HepG2 (cell line): ENCODE results near the gene OARD1. TPM values are rescaled to one million over a fixed set of nuclear protein-coding genes. Genes with fewer than 3 reads are reported as not detected.

Source experiments
- ATAC-seq: fragments of 200-7000 bp; cut with Tn5 transposase; 3 replicates; pipeline ENCODE4 v1.9.1; 2020; ENCODE audit warnings: mild to moderate bottlenecking, moderate library complexity
- BruUV-seq: library from RNA; stranded (reverse); fragments of 400-500 nt; replicated peaks from 2 replicates; lab custom pipeline; 2021; lab: Mats Ljungman, UMichigan
- CTCF ChIA-PET: fragments of 300-600 bp; formaldehyde crosslinking; extraction: SDS; loops from one replicate; lab custom pipeline; 2021; ENCODE audit warnings: low total read pairs, inconsistent platforms, low intra/inter-chr PET ratio; lab: Yijun Ruan, JAX
- POLR2A ChIA-PET: fragments of 350-600 bp; sonication (Branson Sonifier 250); formaldehyde crosslinking; loops from one replicate; lab custom pipeline; 2020; ENCODE audit warnings: antibody characterized with exemption, inconsistent platforms; lab: Yijun Ruan, JAX
- DNase-seq: peaks from one replicate; pipeline ENCODE4 v3.0.0-alpha.2; 2015; ENCODE audit warnings: low spot score
- FAIRE-seq: peaks from 3 replicates; lab custom pipeline; 2011; peaks lifted over from hg19 to GRCh38; lab: Jason Lieb, UNC
- H2AFZ ChIP-seq: one replicate; pipeline ENCODE4 v1.6.1; 2011; ENCODE audit warnings: low read length, inconsistent platforms
- H3K27ac ChIP-seq: fragments of 300-600 bp; 3 replicates; pipeline ENCODE4 v1.8.0; 2011; ENCODE audit warnings: mixed run types, mild to moderate bottlenecking, mixed read lengths, low read length, inconsistent platforms; ENCODE audit not compliant: insufficient read depth; ENCODE audit errors: extremely low read length
- H3K27me3 ChIP-seq, 2 experiments: fragments of 200-600 bp in 1 of 2; 2 replicates in 1 of 2; 3 replicates in 1 of 2; pipeline versions ENCODE4 v1.6.0 to v1.8.0; 2011; ENCODE audit warnings: low read length in 2 of 2, mild to moderate bottlenecking in 2 of 2, moderate library complexity in 2 of 2, inconsistent platforms in 1 of 2; ENCODE audit not compliant: insufficient read depth in 2 of 2, control insufficient read depth in 1 of 2
- H3K36me3 ChIP-seq, 2 experiments: fragments of 200-600 bp in 1 of 2; replicated peaks in 1 of 2; 2 replicates in 1 of 2; 3 replicates in 1 of 2; pipeline versions ENCODE4 v1.5.1 to v1.8.0; 2011; ENCODE audit warnings: low read length in 2 of 2, inconsistent platforms in 1 of 2; ENCODE audit not compliant: insufficient read depth in 2 of 2, control insufficient read depth in 1 of 2
- H3K4me1 ChIP-seq: 2 replicates; pipeline ENCODE4 v1.5.1; 2012; ENCODE audit warnings: low read length, inconsistent platforms; ENCODE audit not compliant: insufficient read depth
- H3K4me2 ChIP-seq: 2 replicates; pipeline ENCODE4 v1.6.0; 2011; ENCODE audit warnings: low read depth, low read length, inconsistent platforms
- H3K4me3 ChIP-seq, 3 experiments: fragments of 200-600 bp in 1 of 3; sonication (generic), shearing (Covaris generic) in 1 of 3; replicated peaks in 1 of 3; 2 replicates each; pipeline ENCODE4 v1.5.1; 2011 to 2016; ENCODE audit warnings: low read length in 3 of 3, inconsistent platforms in 2 of 3, low read depth in 2 of 3, mild to moderate bottlenecking in 2 of 3, control low read depth in 1 of 3, mixed read lengths in 1 of 3; ENCODE audit not compliant: insufficient read depth in 1 of 3
- H3K79me2 ChIP-seq: one replicate; pipeline ENCODE4 v1.6.1; 2011; ENCODE audit warnings: low read length, inconsistent platforms; ENCODE audit not compliant: insufficient read depth
- H3K9ac ChIP-seq: 2 replicates; pipeline ENCODE4 v1.6.0; 2011; ENCODE audit warnings: mild to moderate bottlenecking, low read depth, low read length, inconsistent platforms; ENCODE audit not compliant: insufficient read depth
- H3K9me3 ChIP-seq: 2 replicates; pipeline ENCODE4 v1.5.1; 2012; ENCODE audit warnings: mild to moderate bottlenecking, low read length
- H4K20me1 ChIP-seq: 2 replicates; pipeline ENCODE4 v1.6.0; 2011; ENCODE audit warnings: inconsistent platforms, mild to moderate bottlenecking, low read length, moderate library complexity; ENCODE audit not compliant: insufficient read depth
- FOSL2 ChIP-seq: sonication (generic); formaldehyde crosslinking; IDR thresholded peaks from 2 replicates; pipeline ENCODE4 v1.4.0; 2020; ENCODE audit warnings: missing genetic modification reagents
- FOXA1 ChIP-seq, 2 experiments: fragments of 450-650 bp in 1 of 2; sonication (generic) in 1 of 2; formaldehyde crosslinking in 1 of 2; IDR thresholded peaks; 2 replicates each; pipeline versions ENCODE4 v1.4.0 to v1.6.1; 2016 to 2020; ENCODE audit warnings: missing genetic modification reagents in 1 of 2
- HIVEP1 ChIP-seq: sonication (generic); formaldehyde crosslinking; IDR thresholded peaks from 2 replicates; pipeline ENCODE4 v1.4.0; 2020; ENCODE audit warnings: mild to moderate bottlenecking, missing genetic modification reagents
- HNF4A ChIP-seq: sonication (generic); formaldehyde crosslinking; IDR thresholded peaks from 2 replicates; pipeline ENCODE4 v1.4.0; 2020; ENCODE audit warnings: missing genetic modification reagents
- MAFK ChIP-seq, 2 experiments: IDR thresholded peaks in 1 of 2; conservative IDR thresholded peaks in 1 of 2; 2 replicates each; pipeline ENCODE4 v1.6.1; 2011; ENCODE audit warnings: improper control_type of control experiment in 2 of 2, low read length in 2 of 2
- POLR2G ChIP-seq: fragments of 200-400 bp; formaldehyde crosslinking; IDR thresholded peaks from 2 replicates; pipeline ENCODE4 v1.6.1; 2018; ENCODE audit warnings: mild to moderate bottlenecking, low read depth, low read length, moderate library complexity
- RCOR2 ChIP-seq: IDR thresholded peaks from 2 replicates; pipeline ENCODE4 v1.6.1; 2016; ENCODE audit warnings: missing biosample characterization, missing genetic modification reagents
- RFXANK ChIP-seq: IDR thresholded peaks from 2 replicates; pipeline ENCODE4 v1.6.1; 2016
- TEAD2 ChIP-seq: sonication (generic); formaldehyde crosslinking; IDR thresholded peaks from 2 replicates; pipeline ENCODE4 v1.9.0; 2021; ENCODE audit warnings: missing genetic modification reagents
- ZBTB1 ChIP-seq: sonication (generic); formaldehyde crosslinking; IDR thresholded peaks from 2 replicates; pipeline ENCODE4 v1.4.0; 2020; ENCODE audit warnings: missing genetic modification reagents, borderline replicate concordance
- ZFP90 ChIP-seq: sonication (generic); formaldehyde crosslinking; IDR thresholded peaks from 2 replicates; pipeline ENCODE4 v1.8.0; 2022; ENCODE audit warnings: missing genetic modification reagents, mild to moderate bottlenecking, inconsistent platforms, borderline replicate concordance
- ZNF501 ChIP-seq: sonication (generic); formaldehyde crosslinking; IDR thresholded peaks from 2 replicates; pipeline ENCODE4 v1.5.1; 2020; ENCODE audit warnings: mild to moderate bottlenecking, moderate library complexity, missing genetic modification reagents
- WGBS: methylation state at CpG from one replicate; pipeline ENCODE4 v1.1.6; 2017; ENCODE audit warnings: low lambda C conversion rate; 5-methylcytosine and 5-hydroxymethylcytosine counted together
- in situ Hi-C: cut with HindIII; loops from 2 replicates; pipeline ENCODE4 v1.10.0; 2017; ENCODE audit warnings: low pct_unique_long_range_greater_than_20kb; ENCODE audit not compliant: extremely low pct_ligation_motif_present
- intact Hi-C: fragments of 100-400 bp; cut with micrococcal nuclease; formaldehyde crosslinking; loops from one replicate; pipeline ENCODE4 v1.10.0; 2022; ENCODE audit not compliant: unreplicated experiment
- polyA plus RNA-seq, 8 experiments: library from polyadenylated mRNA; depleted of rRNA in 3 of 8; stranded (reverse) in 7 of 8; unstranded in 1 of 8; fragments of >200 nt; fragmentation: Illumina TruSeq in 4 of 8; extraction: Trizol in 4 of 8; gene quantifications; 2 replicates each; pipeline versions ENCODE4 v1.2.1 to v1.2.3, GENCODE V29; 2011 to 2016; ENCODE audit warnings: low read depth in 4 of 8, missing spikeins in 1 of 8, mixed read lengths in 1 of 8; ENCODE audit not compliant: insufficient read depth in 1 of 8
- total RNA-seq, 5 experiments: library from RNA; depleted of rRNA; stranded (reverse); fragments of >200 nt; fragmentation: Illumina TruSeq; extraction: Trizol; gene quantifications; 2 replicates each; pipeline ENCODE4 v1.2.3, GENCODE V29; 2016; ENCODE audit warnings: low read depth in 1 of 5
- TF ChIP-seq, protein P1 (sequence below): sonication (generic); formaldehyde crosslinking; IDR thresholded peaks from 2 replicates; pipeline ENCODE4 v1.8.0; 2022; ENCODE audit warnings: mild to moderate bottlenecking, missing genetic modification reagents, moderate library complexity
- TF ChIP-seq, protein P2 (sequence below): sonication (generic); formaldehyde crosslinking; IDR thresholded peaks from 2 replicates; pipeline ENCODE4 v1.4.0; 2020; ENCODE audit warnings: missing genetic modification reagents
- TF ChIP-seq, protein P3 (sequence below): sonication (generic); formaldehyde crosslinking; conservative IDR thresholded peaks from 2 replicates; pipeline ENCODE4 v1.5.0; 2020; ENCODE audit warnings: missing genetic modification reagents
- TF ChIP-seq, protein P4 (sequence below), 2 experiments: IDR thresholded peaks; 2 replicates each; pipeline ENCODE4 v1.6.1; 2011 to 2012; ENCODE audit warnings: low read length in 2 of 2, borderline replicate concordance in 1 of 2, low read depth in 1 of 2, mild to moderate bottlenecking in 1 of 2, moderate library complexity in 1 of 2

OARD1 gene
- total and polyA plus RNA-seq, 2 of the 13 experiments (the other 11 are each of a cell fraction or from before 2014, with no cell fraction given): 18.4 to 49.0 TPM

DNA sequence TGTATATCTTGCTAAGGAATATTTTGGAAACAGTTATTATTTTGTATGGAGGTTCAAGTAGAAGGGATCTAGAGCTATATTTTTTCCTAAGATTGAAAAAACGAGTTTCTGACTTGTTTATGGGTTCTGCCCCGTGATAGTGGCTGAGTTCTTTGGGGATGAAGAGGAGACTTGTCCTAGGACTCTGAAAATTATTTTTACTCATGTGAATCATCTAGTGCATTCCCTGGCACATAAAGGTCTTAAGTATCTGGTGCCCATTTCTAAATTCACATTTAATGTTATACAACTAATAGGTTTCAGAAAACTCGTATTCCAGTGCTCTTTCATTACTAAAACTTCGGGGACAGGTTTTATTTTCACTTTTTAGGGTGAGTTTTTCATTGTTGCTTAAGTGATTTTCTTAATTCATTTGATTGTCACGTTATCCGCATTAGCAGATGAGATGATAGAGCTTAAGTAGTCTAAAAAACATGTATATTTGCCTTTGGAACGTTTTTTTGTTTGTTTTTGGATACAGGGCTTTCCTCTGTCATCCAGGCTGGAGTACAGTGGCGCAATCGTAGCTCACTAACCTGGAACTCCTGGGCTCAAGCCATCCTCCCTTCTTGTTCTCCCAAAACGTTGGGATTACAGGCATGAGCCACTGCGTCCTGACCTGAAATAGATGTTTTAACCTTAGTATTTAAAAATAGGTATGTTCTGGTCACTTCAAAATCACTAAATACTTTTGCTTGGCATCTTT lies 2.7 kb upstream of the OARD1 start:
- H3K9ac ChIP-seq: peak overlapping the region; percentile 99
- DNase-seq (peak; percentile 60), ATAC-seq (no peak), FAIRE-seq (no peak)
- H3K27ac ChIP-seq: peak overlapping the region; percentile 97
- peak overlapping the region; percentile 93 for H3K4me2 ChIP-seq
- 8% methylated on average over 11 of the region's 11 CpGs for WGBS
- H3K79me2 ChIP-seq: peaks cover 69% of the 10 kb centered on the region
- BruUV-seq: no TSS peak
- intact Hi-C loops: no loop called here
- H4K20me1 ChIP-seq: peaks cover 17% of the 10 kb centered on the region
- H3K9me3 ChIP-seq: no peaks in the 10 kb centered on the region
- H2AFZ ChIP-seq: no peak overlapping the region
- peaks cover 6 to 12% of the 10 kb centered on the region in 2 experiments for H3K36me3 ChIP-seq
- ChIA-PET POLR2A (interaction anchor here (1.2 to 1.7 kb wide), 3 partner anchors 11 to 163 kb away, joined by 3 to 7 read pairs (median 7); no protein-coding TSS in a partner anchor), CTCF (no interaction called here)
- peaks cover 43% of the 10 kb centered on the region for H3K4me1 ChIP-seq
- no peaks in the 10 kb centered on the region; a peak in 2 of 5 replicates for H3K27me3 ChIP-seq
- H3K4me3 ChIP-seq: peak overlapping the region; percentile 97 to 100 (median 98); a peak in 5 of 6 replicates
- in situ Hi-C loops: loop anchor here (5.0 kb wide), 1 partner anchor 78 kb away; no protein-coding TSS in a partner anchor
- TF ChIP-seq RCOR2 (CRISPR knock-in tag) (no peak), ZNF501 (CRISPR knock-in tag) (no peak), ZBTB1 (CRISPR knock-in tag) (no peak), FOSL2 (CRISPR knock-in tag) (0 out of 2 replicates have a peak, but pooled peaks have one; percentile 33), HNF4A (CRISPR knock-in tag) (0 out of 2 replicates have a peak, but pooled peaks have one; percentile 8), MAFK (conservative IDR thresholded peaks at IDR 0.05 in 1 of 2, IDR thresholded peaks at IDR 0.05 in 1 of 2; ENCODE audit: low read length in 2 of 2) (no peak), RFXANK (CRISPR knock-in tag) (no peak), POLR2G (no peak), HIVEP1 (CRISPR knock-in tag) (no peak), TEAD2 (CRISPR knock-in tag) (no peak), ZFP90 (CRISPR knock-in tag) (peak; percentile 92), FOXA1 (IDR thresholded peaks at IDR 0.05) (no peak), FOXA1 (CRISPR knock-in tag; IDR thresholded peaks at IDR 0.05) (peak; percentile 33; the same call in 1 of the 2 replicates)
- TF ChIP-seq, protein P1, sequence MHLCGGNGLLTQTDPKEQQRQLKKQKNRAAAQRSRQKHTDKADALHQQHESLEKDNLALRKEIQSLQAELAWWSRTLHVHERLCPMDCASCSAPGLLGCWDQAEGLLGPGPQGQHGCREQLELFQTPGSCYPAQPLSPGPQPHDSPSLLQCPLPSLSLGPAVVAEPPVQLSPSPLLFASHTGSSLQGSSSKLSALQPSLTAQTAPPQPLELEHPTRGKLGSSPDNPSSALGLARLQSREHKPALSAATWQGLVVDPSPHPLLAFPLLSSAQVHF (CRISPR knock-in tag): no peak
- TF ChIP-seq, protein P2, sequence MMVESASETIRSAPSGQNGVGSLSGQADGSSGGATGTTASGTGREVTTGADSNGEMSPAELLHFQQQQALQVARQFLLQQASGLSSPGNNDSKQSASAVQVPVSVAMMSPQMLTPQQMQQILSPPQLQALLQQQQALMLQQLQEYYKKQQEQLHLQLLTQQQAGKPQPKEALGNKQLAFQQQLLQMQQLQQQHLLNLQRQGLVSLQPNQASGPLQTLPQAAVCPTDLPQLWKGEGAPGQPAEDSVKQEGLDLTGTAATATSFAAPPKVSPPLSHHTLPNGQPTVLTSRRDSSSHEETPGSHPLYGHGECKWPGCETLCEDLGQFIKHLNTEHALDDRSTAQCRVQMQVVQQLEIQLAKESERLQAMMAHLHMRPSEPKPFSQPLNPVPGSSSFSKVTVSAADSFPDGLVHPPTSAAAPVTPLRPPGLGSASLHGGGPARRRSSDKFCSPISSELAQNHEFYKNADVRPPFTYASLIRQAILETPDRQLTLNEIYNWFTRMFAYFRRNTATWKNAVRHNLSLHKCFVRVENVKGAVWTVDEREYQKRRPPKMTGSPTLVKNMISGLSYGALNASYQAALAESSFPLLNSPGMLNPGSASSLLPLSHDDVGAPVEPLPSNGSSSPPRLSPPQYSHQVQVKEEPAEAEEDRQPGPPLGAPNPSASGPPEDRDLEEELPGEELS: no peak
- TF ChIP-seq, protein P3, sequence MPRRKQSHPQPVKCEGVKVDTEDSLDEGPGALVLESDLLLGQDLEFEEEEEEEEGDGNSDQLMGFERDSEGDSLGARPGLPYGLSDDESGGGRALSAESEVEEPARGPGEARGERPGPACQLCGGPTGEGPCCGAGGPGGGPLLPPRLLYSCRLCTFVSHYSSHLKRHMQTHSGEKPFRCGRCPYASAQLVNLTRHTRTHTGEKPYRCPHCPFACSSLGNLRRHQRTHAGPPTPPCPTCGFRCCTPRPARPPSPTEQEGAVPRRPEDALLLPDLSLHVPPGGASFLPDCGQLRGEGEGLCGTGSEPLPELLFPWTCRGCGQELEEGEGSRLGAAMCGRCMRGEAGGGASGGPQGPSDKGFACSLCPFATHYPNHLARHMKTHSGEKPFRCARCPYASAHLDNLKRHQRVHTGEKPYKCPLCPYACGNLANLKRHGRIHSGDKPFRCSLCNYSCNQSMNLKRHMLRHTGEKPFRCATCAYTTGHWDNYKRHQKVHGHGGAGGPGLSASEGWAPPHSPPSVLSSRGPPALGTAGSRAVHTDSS (CRISPR knock-in tag): no peak
- TF ChIP-seq, protein P4, sequence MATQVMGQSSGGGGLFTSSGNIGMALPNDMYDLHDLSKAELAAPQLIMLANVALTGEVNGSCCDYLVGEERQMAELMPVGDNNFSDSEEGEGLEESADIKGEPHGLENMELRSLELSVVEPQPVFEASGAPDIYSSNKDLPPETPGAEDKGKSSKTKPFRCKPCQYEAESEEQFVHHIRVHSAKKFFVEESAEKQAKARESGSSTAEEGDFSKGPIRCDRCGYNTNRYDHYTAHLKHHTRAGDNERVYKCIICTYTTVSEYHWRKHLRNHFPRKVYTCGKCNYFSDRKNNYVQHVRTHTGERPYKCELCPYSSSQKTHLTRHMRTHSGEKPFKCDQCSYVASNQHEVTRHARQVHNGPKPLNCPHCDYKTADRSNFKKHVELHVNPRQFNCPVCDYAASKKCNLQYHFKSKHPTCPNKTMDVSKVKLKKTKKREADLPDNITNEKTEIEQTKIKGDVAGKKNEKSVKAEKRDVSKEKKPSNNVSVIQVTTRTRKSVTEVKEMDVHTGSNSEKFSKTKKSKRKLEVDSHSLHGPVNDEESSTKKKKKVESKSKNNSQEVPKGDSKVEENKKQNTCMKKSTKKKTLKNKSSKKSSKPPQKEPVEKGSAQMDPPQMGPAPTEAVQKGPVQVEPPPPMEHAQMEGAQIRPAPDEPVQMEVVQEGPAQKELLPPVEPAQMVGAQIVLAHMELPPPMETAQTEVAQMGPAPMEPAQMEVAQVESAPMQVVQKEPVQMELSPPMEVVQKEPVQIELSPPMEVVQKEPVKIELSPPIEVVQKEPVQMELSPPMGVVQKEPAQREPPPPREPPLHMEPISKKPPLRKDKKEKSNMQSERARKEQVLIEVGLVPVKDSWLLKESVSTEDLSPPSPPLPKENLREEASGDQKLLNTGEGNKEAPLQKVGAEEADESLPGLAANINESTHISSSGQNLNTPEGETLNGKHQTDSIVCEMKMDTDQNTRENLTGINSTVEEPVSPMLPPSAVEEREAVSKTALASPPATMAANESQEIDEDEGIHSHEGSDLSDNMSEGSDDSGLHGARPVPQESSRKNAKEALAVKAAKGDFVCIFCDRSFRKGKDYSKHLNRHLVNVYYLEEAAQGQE (IDR thresholded peaks at IDR 0.05; ENCODE audit: borderline replicate concordance in 1 of 2, low read depth in 1 of 2, low read length in 2 of 2): no peak
